K562 (cell line): ENCODE measurements around the gene WDR1. TPM values are rescaled to one million over a fixed set of nuclear protein-coding genes. Genes with fewer than 3 reads are reported as not detected.

Experiments
- ARNT ChIP-seq, 2 experiments: fragments of 450-650 bp; IDR thresholded peaks; 2 replicates each; pipeline ENCODE4 v1.6.1; 2016; ENCODE audit warnings: mild to moderate bottlenecking in 1 of 2
- BRD9 ChIP-seq: fragments of 450-650 bp; IDR thresholded peaks from 2 replicates; pipeline ENCODE4 v1.6.1; 2018; ENCODE audit warnings: low read depth; ENCODE audit not compliant: partially characterized antibody
- CC2D1A ChIP-seq: fragments of 450-650 bp; IDR thresholded peaks from 2 replicates; pipeline ENCODE4 v1.6.1; 2017; ENCODE audit warnings: mild to moderate bottlenecking
- CREB3 ChIP-seq: fragments of 450-650 bp; conservative IDR thresholded peaks from 2 replicates; pipeline ENCODE4 v1.6.1; 2016; ENCODE audit warnings: missing genetic modification characterization, low read depth, mild to moderate bottlenecking, missing compliant biosample characterization, moderate library complexity
- CTBP1 ChIP-seq: fragments of 450-650 bp; IDR thresholded peaks from 2 replicates; pipeline ENCODE4 v1.6.1; 2016; ENCODE audit warnings: borderline replicate concordance
- DMBX1 ChIP-seq: fragments of 250-450 bp; sonication (Bioruptor Pico); IDR thresholded peaks from 2 replicates; pipeline ENCODE4 v1.8.0; 2022; ENCODE audit warnings: inconsistent platforms, mild to moderate bottlenecking, moderate library complexity, borderline replicate concordance
- ETS1 ChIP-seq: conservative IDR thresholded peaks from 2 replicates; pipeline ENCODE4 v1.6.1; 2011; ENCODE audit warnings: low read depth, mild to moderate bottlenecking, low read length; ENCODE audit not compliant: control insufficient read depth
- FOXJ3 ChIP-seq: sonication (generic); formaldehyde crosslinking; IDR thresholded peaks from 2 replicates; pipeline ENCODE4 v1.4.0; 2020; ENCODE audit warnings: mild to moderate bottlenecking, missing genetic modification reagents
- GABPA ChIP-seq: fragments of 200-800 bp; sonication (Bioruptor generic); conservative IDR thresholded peaks from 2 replicates; pipeline ENCODE4 v1.6.1; 2016; ENCODE audit warnings: low read depth, missing genetic modification characterization, missing compliant biosample characterization
- ID3 ChIP-seq, 2 experiments: fragments of 250-450 bp in 1 of 2; fragments of 450-650 bp in 1 of 2; sonication (Bioruptor Pico) in 1 of 2; IDR thresholded peaks; 2 replicates each; pipeline versions ENCODE4 v1.6.1 to v1.8.0; 2016 to 2021; ENCODE audit warnings: mild to moderate bottlenecking in 2 of 2, moderate library complexity in 2 of 2, missing compliant biosample characterization in 1 of 2, missing genetic modification characterization in 1 of 2
- JUND ChIP-seq, 2 experiments: IDR thresholded peaks; 2 replicates in 1 of 2; 3 replicates in 1 of 2; pipeline ENCODE4 v1.6.1; 2011; ENCODE audit warnings: borderline replicate concordance in 2 of 2, low read depth in 2 of 2, low read length in 2 of 2, improper control_type of control experiment in 1 of 2, missing biosample characterization in 1 of 2, missing genetic modification characterization in 1 of 2, missing genetic modification reagents in 1 of 2
- KAT8 ChIP-seq: fragments of 450-650 bp; IDR thresholded peaks from 2 replicates; pipeline ENCODE4 v1.6.1; 2016; ENCODE audit warnings: low read depth, mild to moderate bottlenecking
- MAX ChIP-seq: sonication (generic); formaldehyde crosslinking; IDR thresholded peaks from 2 replicates; pipeline ENCODE4 v1.9.0; 2022; ENCODE audit warnings: mild to moderate bottlenecking, missing genetic modification reagents
- RAD21 ChIP-seq, 2 experiments: fragments of 250-450 bp in 1 of 2; fragments of 450-650 bp in 1 of 2; sonication (Bioruptor Pico) in 1 of 2; formaldehyde crosslinking in 1 of 2; IDR thresholded peaks in 1 of 2; conservative IDR thresholded peaks in 1 of 2; 2 replicates each; pipeline versions ENCODE4 v1.4.0 to v1.8.0; 2020 to 2022; ENCODE audit warnings: mild to moderate bottlenecking in 2 of 2, moderate library complexity in 1 of 2
- RB1 ChIP-seq: fragments of 450-650 bp; IDR thresholded peaks from 2 replicates; pipeline ENCODE4 v1.6.1; 2017; ENCODE audit warnings: low read depth, mild to moderate bottlenecking
- RBM34 ChIP-seq: fragments of 200-400 bp; formaldehyde crosslinking; IDR thresholded peaks from 2 replicates; pipeline ENCODE4 v1.6.1; 2018; ENCODE audit warnings: low read length, borderline replicate concordance; ENCODE audit not compliant: insufficient read depth
- SMC3 ChIP-seq: conservative IDR thresholded peaks from 2 replicates; pipeline ENCODE4 v1.6.1; 2011; ENCODE audit warnings: low read depth, low read length, improper control_type of control experiment; ENCODE audit not compliant: insufficient read depth
- SNAPC5 ChIP-seq: fragments of 250-450 bp; sonication (Bioruptor Pico); IDR thresholded peaks from 2 replicates; pipeline ENCODE4 v1.8.0; 2021; ENCODE audit warnings: moderate library complexity, mild to moderate bottlenecking, inconsistent platforms
- SREBF2 ChIP-seq: sonication (generic); formaldehyde crosslinking; IDR thresholded peaks from 2 replicates; pipeline ENCODE4 v1.4.0; 2020; ENCODE audit warnings: mild to moderate bottlenecking, missing genetic modification reagents
- ZBTB1 ChIP-seq: sonication (generic); formaldehyde crosslinking; IDR thresholded peaks from 2 replicates; pipeline ENCODE4 v1.8.1; 2023; ENCODE audit warnings: missing genetic modification reagents, low read depth, mild to moderate bottlenecking, borderline replicate concordance
- ZC3H11A ChIP-seq: IDR thresholded peaks from 2 replicates; pipeline ENCODE4 v1.6.1; 2012; ENCODE audit warnings: low read depth, low read length, improper control_type of control experiment
- ZNF133 ChIP-seq: fragments of 250-450 bp; sonication (Bioruptor Pico); IDR thresholded peaks from 2 replicates; pipeline ENCODE4 v1.4.0; 2020; ENCODE audit warnings: mild to moderate bottlenecking
- ZNF224 ChIP-seq: sonication (generic); formaldehyde crosslinking; IDR thresholded peaks from 2 replicates; pipeline ENCODE4 v1.8.0; 2022; ENCODE audit warnings: mild to moderate bottlenecking, missing genetic modification reagents
- ZNF766 ChIP-seq: fragments of 200-800 bp; sonication (Bioruptor generic); conservative IDR thresholded peaks from 2 replicates; pipeline ENCODE4 v1.6.1; 2016; ENCODE audit warnings: missing genetic modification characterization, missing compliant biosample characterization
- polyA plus RNA-seq, 8 experiments: library from polyadenylated mRNA; depleted of rRNA in 4 of 8; stranded (reverse) in 5 of 8; unstranded in 3 of 8; fragments of >200 nt; fragmentation: Nextera tagmentation in 2 of 8; fragmentation: Illumina TruSeq in 1 of 8; extraction: Ambion mirVana in 2 of 8; extraction: Trizol in 1 of 8; gene quantifications; 2 replicates each; pipeline versions ENCODE4 v1.2.1 to v1.2.3, GENCODE V29; 2011 to 2014; ENCODE audit warnings: inconsistent platforms in 1 of 8, missing spikeins in 1 of 8
- total RNA-seq, 7 experiments: library from RNA; depleted of rRNA in 6 of 7; stranded (reverse); fragments of >200 nt in 6 of 7; fragmentation: Illumina TruSeq in 2 of 7; extraction: Trizol in 2 of 7; gene quantifications; 2 replicates each; pipeline versions ENCODE4 v1.2.1 to v1.2.3, GENCODE V29; 2011 to 2021; ENCODE audit warnings: low replicate concordance in 1 of 7

The WDR1 gene
- total and polyA plus RNA-seq, 9 of the 15 experiments (the other 6 are each of a cell fraction or from before 2014, with no cell fraction given): 16.1 to 213 (median 125) TPM

GRCh38 chr4:10157478-10158332, 41.1 kb upstream of the WDR1 start (continued):
- TF ChIP-seq ZNF224 (no peak), CC2D1A (peak; percentile 73), RBM34 (no peak), FOXJ3 (CRISPR knock-in tag) (no peak), ETS1 (no peak), ARNT (IDR thresholded peaks at IDR 0.05) (0 out of 4 replicates have a peak, but pooled peaks of 1 of the 2 experiments have one; percentile 48), GABPA (tag) (no peak), BRD9 (peak; percentile 65), ZBTB1 (CRISPR knock-in tag) (no peak), SNAPC5 (CRISPR knock-in tag) (no peak), RB1 (peak; percentile 29; the same call in 1 of the 2 replicates), CTBP1 (peak; percentile 44; the same call in 1 of the 2 replicates), ZNF133 (no peak), KAT8 (no peak), RAD21 (CRISPR knock-in tag; conservative IDR thresholded peaks at IDR 0.05 in 1 of 2, IDR thresholded peaks at IDR 0.05 in 1 of 2) (peak; percentile 87 to 96), SREBF2 (CRISPR knock-in tag) (no peak), ZNF766 (CRISPR knock-in tag) (no peak), ZC3H11A (no peak), SMC3 (peak; percentile 96), ID3 (CRISPR knock-in tag; IDR thresholded peaks at IDR 0.05) (no peak), ID3 (tag; IDR thresholded peaks at IDR 0.05) (no peak), DMBX1 (CRISPR knock-in tag) (no peak), MAX (CRISPR knock-in tag) (no peak), CREB3 (tag) (no peak), JUND (IDR thresholded peaks at IDR 0.05; ENCODE audit: borderline replicate concordance, low read depth, low read length) (peak; percentile 43; the same call in 1 of the 2 replicates), JUND (tag; IDR thresholded peaks at IDR 0.05; ENCODE audit: borderline replicate concordance, low read depth, low read length) (0 out of 3 replicates have a peak, but pooled peaks have one; percentile 40)
